ENCODE data around the gene RAPGEF1.
"Not testable (repeated sequence)": the region's sequence is repeated elsewhere in the genome, so short reads cannot be mapped to it uniquely, and the experiment has no call there.

Gene RAPGEF1

DNA sequence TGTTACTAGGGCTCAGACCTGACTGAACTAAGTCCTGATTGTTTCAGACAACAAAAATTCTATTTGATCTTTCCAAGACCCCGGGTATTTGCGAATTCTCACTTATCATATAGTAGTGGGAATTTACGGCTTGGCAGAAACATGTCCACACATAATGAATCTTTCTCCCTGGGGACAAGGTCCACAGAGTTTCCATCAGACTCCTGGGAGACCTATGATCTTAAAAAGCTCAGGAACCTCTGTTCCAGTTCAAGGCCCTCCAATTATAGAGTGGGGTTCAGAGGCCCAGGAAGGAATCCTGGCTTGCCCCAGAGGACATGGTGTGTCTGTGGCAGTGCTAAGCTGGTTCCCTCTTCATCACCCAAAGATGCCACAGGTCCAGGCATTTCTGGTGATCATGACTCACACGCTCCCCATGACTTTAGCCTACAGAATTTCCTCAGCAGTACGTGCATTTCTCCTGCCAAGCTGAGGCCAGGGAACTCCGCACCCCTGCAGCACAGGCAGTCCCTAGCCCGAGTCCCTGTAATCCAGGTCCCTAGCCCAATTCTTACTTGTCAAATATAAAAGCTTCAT is 12.6 kb downstream of the RAPGEF1 start:
- peak; percentile 41 for DNase-seq

DNA sequence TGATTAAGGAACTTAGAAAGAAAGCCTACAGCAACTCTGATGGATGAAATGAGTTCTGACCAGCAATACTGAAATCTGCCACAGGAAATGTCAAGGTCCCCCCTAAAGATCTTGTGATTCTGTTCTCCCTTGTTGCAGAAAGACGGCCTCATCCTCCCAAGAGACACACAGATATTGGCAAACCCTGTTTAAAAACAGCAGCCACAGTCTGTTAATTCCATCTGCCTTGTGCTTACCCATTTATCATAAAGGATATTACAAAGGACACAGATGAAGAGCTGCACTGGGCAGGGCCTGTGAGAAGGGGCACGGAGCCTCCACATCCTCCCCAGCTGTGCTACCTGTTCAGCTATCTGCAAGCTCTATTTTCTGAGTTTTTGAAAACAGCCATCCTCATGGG is 15.2 kb downstream of the RAPGEF1 start:
- no peak for DNase-seq

DNA sequence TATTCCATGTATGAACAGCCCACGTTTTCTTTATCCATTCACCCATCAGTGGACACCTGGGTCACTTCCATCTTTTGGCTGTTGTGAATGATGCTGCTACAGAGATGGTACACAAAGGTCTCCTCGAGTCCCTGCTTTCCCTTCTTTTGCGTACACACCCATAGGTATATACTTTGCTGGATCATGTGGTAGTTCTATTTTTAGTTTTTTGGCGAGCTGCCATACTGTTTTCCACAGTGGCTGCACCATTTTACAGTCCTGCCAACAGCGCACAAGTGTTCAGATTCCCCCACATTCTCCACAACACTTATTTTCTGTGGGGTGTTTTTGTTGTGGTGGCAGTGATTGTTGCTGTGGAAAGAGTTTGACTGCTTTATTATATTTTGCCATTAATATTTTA is 16.2 kb downstream of the RAPGEF1 start:
- no peak for DNase-seq

DNA sequence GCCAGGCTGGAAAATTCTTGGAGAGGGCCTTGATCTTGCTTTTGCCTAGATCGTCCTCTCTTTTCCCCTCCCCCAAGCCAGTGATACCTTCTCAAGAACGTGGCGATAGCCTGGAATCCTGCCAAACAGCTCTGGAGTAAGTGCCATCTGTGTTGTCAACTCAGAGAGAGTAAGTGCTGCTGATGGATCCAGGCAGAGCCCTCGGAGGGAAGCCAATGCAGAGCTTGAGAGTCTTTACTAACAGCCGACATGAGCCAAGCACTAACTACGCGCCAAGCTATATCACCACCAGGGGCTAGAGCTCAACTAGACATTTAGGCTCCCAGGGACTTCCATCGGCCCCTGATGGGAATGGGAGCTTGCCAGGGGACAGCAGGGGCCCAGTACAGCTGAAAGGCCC is 17.6 kb downstream of the RAPGEF1 start:
- DNase-seq: no peak

DNA sequence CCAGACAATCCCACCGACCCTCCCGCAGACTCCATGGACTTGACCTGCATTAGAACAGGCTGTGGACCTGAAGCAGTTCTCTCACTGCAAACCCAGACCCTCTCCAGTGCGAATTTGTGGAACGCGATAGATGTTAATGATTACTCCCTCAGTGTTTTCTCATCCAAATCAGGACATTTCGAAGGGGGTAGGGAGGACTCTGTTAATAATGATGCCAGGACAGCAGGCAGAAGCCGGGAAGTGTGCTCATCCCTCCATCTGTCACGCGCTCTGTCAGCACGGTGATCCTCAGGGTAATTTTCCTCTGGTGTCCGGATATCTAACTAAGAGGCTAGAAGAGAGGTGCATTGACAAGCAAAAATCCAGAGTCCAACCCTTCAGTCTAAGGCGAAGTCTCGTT is 18.8 kb downstream of the RAPGEF1 start:
- DNase-seq: no peak

DNA sequence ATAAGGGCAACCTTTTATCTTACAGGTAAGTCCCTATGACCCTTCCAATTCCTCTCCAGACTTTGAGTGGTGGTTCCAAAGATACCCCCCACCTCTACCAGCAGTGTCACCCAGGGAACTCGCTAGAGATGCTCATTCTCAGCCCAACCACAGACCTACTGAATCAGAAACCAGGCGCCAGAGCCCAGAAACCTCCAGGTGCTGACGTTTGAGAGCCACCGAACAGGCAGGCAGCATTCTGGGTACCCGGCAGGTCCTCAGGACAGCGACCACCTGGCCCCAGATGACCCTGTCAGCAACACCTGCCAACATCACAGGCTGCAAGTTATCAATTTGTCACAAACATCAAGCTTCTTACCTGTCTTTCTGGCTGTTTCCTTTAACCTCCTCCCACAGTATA is 19.5 kb downstream of the RAPGEF1 start:
- DNase-seq: peak; percentile 46

DNA sequence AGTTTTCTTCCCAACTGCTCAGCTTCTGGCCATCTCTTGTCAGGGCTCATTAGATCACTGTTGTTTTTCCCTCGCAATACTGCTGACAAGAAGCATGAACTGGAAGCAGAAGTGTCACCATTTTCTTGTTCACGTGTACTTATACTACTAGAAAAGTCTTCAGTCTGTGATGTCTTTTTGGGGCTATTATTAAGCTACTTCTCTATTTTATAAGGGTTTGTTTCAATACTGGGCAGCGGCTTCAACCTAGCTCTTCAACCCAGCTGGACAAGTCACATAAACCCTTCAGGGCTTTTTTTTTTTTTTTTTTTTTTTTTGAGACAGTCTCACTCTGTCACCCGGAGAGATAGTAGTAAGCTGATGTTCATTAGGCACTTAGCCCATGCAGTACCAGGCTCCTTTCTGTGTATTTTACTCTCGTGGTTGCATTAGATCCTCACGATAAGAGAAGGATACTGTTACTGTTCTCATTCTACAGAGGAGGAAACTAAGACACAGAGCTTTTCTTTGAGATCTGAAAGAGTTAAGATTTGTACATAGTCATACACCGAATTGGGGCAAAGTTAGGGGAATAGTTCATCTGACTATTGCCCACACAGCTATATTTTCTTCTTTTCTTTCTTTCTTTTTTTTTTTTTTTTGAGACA is 20.5 kb downstream of the RAPGEF1 start:
- no peak for DNase-seq

DNA sequence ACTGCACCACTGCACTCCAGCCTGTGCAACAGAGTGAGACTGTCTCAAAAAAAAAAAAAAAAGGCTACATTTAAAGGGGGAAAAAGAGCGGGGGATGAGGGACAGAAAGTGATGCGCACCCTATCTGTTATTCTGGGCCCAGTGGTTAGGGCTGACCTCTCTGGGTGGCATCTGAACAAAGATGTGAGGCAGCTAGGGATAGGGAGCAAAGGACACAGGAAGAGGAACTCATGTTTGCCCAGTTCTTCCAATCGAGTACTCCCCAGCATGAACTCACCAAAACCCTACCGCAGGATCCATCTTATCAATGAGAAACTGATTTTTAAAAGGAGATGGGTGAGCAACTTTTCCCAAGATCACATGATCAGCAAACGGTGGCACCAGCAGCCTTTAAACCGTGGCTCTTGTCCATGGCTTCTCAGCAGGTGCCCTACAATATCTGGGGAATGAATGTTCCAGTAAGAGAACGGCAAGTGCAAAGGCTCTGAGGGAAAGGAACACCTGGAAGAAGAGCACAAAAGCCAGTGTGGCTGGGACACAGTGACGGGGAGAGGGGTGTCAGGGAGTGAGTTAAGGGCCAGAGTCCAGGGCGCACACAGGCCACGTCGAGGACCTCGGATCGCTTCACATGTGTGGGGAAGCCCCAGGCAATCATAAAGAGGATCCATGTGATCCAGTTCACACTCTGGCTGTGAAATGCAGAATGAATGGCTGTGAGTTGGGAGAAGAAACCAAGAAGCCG is 22.0 kb downstream of the RAPGEF1 start:
- no peak for DNase-seq

DNA sequence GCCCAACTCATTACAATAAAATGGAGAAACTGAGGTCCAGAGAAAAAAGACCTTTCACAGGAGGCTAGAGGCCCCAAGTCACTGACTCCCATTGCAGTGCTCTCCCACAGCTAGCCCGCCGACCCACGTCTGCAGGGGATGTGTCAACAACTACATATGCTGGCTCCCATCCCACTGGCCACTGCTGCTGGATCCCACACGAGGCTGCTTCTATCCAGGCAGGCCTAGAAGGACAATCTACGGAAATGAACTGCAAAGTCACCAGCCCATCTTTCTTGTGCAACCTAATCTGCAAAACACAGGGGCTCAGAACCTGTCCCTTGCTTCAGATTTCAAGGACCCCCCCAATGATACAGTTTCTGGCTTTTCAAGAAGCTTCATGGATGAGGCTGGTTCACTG is 24.0 kb downstream of the RAPGEF1 start:
- no peak for DNase-seq

DNA sequence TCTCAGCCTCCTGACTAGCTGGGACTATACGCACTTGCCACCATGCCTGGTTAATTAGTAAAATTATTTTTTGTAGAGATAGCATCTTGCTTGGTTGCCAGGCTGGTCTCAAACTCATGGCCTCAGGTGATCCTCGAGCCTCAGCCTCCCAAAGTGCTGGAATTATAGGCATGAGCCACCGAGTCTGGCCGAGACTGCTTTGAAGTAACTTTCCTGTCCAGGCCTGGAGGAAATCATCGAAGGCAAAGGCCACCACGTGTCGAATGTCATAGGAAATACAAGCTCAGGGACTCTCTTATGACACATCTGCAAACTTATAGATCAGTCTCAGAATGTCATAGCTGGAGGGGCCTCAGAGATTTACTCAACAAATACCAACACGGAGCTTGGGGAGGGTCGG is 25.1 kb downstream of the RAPGEF1 start:
- DNase-seq: no peak

DNA sequence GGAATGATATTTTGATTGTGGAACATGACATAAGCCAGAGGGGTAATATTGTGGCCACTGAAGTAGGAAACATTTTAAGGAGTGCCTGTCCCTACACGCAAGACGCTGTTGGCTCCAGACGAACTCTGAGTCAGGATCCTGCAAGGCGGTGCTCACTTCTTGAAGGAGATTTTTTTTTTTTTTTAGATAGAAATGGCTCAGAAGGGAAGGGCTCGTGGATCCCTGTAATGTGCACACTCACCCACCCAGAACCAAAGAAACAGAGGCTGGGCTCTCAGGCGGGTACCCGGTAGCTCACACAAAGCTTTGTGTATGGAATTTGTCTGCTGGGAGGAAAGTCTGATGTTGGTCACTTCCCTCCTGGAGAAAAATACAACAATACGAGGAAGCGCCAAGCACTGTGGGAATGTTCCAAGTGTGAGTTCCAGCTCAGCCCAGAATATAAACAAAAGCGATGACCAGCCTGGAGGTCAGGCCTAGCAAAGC is 25.7 kb downstream of the RAPGEF1 start:
- no peak for DNase-seq

DNA sequence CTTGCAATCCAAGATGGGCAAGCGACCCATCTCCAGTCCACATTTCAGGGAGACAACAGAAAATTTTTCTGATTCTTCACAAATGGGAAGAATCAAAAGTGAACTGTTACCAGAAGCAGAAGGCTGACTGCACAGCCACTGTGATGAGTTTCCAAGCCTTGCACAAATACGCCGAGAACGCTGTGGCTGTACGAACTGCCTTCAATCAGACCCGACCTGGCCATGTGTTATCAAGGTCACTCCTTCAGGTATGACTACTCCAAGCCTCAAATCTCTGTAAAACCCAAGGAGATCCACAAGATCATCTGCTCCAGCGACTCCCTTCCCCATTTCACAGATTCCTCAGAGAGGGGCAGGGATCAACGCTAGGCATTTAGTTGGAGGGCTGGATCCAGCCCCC is 26.9 kb downstream of the RAPGEF1 start:
- no peak for DNase-seq

DNA sequence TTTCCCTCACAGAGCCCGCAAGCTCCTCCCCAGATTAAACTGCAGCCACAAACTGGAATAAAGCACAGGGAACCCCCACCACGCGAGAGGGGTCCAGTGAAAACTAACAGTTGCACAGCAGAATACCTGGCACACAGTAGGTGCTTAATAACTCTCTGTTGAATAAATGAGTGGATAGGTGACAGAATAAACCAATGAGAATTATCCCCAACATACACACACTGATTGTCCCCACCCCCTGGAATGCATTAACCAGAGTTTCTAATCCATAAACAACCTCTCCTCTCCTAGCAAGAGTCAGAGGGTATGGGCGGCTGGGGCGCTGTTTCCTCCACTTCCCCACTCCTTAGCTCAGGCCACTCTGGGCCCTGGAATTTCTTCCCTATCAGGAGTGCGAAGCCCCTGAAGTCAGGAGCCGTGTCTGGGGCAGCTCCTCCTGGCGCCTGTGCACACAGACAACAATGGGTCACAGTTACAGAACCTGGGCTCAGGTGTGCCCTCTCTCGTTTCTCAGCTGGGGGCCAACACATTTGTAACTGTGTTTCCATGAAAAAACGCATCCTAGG is 27.6 kb downstream of the RAPGEF1 start:
- DNase-seq: no peak

DNA sequence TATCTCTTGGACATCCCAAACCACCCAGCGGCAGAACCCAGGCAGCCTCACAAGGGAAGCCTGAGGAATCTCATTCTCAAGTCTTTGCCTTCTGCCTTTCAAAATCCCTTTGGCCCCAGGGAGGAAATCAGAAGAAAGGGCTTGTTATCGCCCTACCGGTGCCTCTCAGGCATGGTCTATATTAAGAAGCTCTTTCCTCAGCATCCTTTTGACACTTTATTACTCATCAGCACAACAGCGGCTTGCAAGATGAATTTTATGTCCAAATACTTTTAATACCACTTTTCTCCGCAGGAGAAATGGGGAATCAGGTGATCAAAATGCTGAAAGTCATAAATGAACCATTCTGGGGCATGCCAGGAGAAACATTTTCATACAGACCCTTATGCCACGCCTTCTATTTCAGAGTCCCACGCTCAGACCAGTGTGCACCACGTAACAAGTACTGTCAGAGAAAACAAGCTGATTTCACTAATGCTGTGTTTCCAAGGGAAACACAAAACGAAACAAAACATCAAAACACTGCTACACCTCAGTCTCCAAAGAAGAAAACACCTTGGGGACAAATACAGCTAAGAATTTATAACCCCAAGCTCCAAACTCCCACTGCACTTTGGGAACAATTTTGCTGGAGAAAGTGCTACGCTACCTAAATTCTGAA is 30.0 kb downstream of the RAPGEF1 start:
- peak; percentile 31 for DNase-seq

DNA sequence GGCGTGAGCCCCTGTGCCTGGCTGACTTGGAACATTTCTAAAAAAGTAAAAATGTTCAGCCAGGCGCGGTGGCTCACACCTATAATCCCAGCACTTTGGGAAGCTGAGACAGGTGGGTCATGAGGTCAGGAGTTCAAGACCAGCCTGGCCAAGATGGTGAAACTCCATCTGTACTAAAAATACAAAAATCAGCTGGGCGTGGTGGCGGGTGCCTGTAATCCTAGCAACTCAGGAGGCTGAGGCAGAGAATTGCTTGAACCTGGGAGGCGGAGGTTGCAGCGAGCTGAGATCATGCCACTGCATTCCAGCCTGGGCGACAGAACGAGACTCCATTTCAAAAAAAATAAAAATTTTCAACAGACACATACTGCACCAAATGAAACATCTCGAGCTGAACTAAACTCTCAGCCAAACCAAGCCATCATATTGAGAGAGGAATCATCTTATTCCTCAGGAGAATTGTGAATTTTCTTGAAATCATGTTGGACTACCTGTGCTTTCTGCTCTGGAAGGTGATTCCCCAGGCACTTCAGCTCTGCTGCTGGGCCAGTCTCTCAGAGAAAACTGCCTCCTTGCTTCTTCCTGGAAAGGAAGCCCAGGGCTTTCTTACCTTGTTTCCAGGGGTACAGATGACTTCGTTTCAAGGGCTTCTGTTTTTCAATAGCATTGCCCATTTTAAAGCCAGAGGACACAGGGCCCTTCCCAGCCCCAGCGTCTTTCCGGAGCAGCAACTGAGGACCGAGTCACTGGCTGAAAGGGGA is 30.7 kb downstream of the RAPGEF1 start:
- DNase-seq: not testable (repeated sequence)

DNA sequence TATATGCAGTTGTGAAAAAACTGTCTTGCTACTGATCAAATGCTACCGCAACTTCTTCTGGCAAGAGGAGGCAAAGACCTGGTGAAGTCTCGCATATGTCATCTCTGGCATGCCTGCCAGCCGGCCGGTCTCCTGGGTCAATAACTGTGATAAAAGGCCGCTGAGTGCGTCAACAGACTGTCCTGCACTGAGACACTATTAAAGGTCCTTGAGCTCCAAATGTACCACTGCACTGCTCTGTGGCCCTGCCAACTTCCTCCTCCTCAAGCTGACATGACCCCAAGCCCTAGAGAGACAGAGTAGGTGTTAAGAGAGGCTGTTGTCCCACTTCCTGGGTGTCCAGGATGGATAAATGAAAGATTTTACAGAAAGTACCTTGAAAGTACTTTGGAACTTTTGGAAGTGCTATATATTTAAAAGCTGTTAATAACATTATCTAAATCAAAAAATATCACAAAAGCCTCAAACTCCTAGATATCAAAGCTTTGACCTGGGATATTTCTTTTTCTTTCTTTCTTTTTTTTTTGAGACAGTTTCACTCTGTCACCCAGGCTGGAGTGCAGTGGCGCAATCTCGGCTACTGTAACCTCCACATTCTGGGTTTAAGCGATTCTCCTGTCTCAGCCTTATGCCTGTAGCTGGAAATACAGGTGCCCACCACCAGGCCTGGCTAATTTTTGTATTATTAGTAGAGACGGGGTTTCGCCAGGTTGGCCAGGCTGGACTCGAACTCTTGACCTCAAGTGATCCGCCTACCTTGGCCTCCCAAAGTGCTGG is 31.5 kb downstream of the RAPGEF1 start:
- no peak for DNase-seq

DNA sequence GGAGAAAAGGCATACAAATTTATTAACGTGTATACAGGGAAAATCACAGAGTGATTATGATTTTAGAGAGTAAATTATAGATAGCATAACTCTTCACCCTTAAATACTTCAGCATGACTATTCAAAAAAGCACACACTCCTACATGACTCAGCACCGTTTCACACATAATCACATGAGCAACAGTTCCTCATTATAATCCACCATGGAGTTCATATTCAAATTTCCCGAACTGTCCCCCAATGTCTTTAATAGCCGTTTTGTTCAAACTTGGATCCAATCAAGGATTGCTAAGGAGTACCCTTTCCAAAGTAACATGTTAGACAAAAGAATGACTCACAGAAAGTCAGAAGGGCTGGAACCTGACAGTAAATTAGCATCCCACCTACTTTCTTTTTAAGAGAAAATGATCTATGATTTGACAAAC is 32.1 kb downstream of the RAPGEF1 start:
- no peak for DNase-seq

DNA sequence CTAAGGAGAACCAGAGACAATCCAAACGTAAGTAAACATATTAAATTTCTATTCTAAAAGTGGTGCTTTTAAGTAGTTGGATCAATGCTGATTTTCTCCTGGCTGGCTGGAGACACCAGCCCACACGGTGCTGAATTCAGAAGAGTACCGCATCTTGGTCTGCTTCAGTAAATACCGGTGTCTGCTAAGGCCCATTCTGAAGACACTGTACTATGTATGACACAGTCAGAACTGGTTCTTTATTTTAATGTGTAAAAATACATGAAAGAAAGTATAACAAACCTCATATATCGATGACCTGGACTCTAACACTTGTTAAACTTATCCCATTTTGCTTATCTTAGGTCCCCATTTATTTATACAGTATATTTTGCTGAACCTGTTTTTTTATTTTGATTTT is 32.8 kb downstream of the RAPGEF1 start:
- DNase-seq: no peak

DNA sequence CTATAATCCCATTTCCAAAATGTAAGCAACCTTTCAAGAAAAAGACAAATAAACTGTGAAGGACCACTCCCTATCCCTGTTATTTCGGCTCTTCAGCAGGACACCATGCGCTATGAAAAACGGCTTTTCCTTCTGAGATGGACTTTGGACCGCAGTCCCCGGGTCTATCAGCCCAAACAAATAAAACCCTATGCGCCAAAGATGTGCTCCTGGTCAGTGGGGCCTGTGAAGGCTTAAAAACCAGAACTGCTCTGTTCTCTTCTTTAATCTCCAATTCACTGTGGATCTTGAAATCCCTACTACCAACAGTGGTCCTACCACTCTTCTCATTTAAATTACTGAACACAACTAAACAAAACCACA is 33.3 kb downstream of the RAPGEF1 start:
- no peak for DNase-seq

DNA sequence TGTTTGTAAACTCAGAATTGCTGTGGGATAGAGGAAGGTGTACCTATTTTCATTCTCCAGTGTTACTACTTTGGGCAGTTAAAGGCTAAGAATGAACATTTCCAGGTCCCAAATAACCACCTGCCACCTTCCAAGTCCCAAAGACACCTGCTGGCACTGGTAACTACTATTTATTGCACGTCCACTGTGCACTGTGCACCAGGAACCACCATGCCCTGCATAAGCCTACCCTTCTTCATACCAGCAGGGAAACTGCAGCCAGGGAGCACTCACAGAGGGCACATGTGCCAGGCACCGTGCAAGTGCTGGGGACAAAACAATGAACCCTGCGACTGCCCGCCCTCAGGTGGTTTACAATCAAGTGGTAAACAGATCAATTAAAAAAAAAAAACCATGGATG is 34.9 kb downstream of the RAPGEF1 start:
- DNase-seq: no peak

DNA sequence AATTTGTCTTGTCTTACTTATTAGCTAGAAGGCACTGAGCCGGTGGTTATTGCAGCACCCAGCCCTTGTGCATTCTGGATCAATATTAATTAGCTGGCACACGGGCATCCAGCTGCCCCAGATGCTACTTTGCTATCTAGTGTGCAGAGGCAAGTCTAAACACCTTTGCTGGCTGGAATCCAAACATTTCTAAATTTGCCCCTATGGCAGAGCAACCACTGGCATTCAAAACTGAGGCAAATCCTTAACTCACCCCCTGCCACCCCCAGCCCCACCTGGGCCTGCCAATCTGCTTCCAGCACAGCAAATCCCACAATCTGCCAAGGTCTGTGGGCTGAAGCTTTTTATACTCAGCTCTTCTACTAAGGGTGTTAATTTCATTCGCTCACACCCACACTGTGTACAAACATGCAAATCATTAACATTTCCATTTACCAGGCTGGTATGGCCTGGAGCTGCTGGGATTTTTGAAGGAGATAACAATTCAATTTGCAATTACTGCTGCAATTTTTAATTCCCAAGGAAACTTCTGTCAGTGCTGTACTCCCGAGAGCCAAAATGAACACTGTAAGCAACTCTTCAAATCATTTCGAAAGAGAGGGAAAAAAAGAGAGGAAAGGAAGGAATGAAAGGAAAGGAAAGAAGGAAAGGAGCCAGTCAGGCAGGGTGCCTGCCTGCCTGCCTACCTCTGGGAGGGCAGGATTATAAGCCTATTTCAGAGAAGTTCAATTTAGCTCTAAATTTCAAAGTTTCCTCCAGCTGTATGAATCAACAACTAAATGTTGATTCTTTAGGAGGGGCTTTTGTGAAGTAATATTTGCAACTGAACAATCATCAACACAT is 35.5 kb downstream of the RAPGEF1 start:
- no peak for DNase-seq

All from stimulated activated CD4-positive, alpha-beta T cell treated with anti-CD3 and anti-CD28 coated beads, Interleukin-15, amount 100 ng/mL, for 24 hours (primary cell).